K562 (cell line): ENCODE data around the gene TMBIM4. TPM values are rescaled to one million over a fixed set of nuclear protein-coding genes. Genes with fewer than 3 reads are reported as not detected.

Experiments used
- CHD4 ChIP-seq: fragments of 200-600 bp; sonication (generic); IDR thresholded peaks from 3 replicates; pipeline ENCODE4 v1.6.1; 2012; ENCODE audit warnings: low read depth, mild to moderate bottlenecking, mixed read lengths, low read length, inconsistent platforms; ENCODE audit not compliant: insufficient read depth, insufficient replicate concordance, poor library complexity, severe bottlenecking
- CHD7 ChIP-seq: fragments of 200-600 bp; sonication (generic); IDR thresholded peaks from one replicate; pipeline ENCODE4 v1.6.1; 2012; ENCODE audit warnings: mild to moderate bottlenecking, low read depth, low read length, inconsistent platforms
- CREBBP ChIP-seq: IDR thresholded peaks from one replicate; pipeline ENCODE4 v1.6.1; 2012; ENCODE audit warnings: low read depth, mild to moderate bottlenecking, control low read depth, inconsistent platforms, low read length
- ETV1 ChIP-seq: fragments of 450-650 bp; conservative IDR thresholded peaks from 2 replicates; pipeline ENCODE4 v1.6.1; 2016; ENCODE audit warnings: missing genetic modification characterization, control low read depth, low read depth, missing compliant biosample characterization
- IRF1 ChIP-seq: sonication (generic); formaldehyde crosslinking; IDR thresholded peaks from 2 replicates; pipeline ENCODE4 v1.8.0; 2022; ENCODE audit warnings: missing genetic modification reagents, mild to moderate bottlenecking, borderline replicate concordance
- MEF2D ChIP-seq: conservative IDR thresholded peaks from 2 replicates; pipeline ENCODE4 v1.6.1; 2016; ENCODE audit warnings: low read depth, missing genetic modification characterization, missing compliant biosample characterization
- PHF21A ChIP-seq: fragments of 450-650 bp; IDR thresholded peaks from 2 replicates; pipeline ENCODE4 v1.6.1; 2017; ENCODE audit warnings: low read depth, borderline replicate concordance
- SIN3B ChIP-seq: fragments of 450-650 bp; IDR thresholded peaks from 2 replicates; pipeline ENCODE4 v1.6.1; 2017; ENCODE audit warnings: low read depth, mild to moderate bottlenecking, moderate library complexity
- ZBTB34 ChIP-seq: fragments of 250-450 bp; sonication (Bioruptor Pico); IDR thresholded peaks from 2 replicates; pipeline ENCODE4 v1.8.0; 2021; ENCODE audit warnings: mild to moderate bottlenecking, moderate library complexity
- ZNF124 ChIP-seq: sonication (generic); formaldehyde crosslinking; IDR thresholded peaks from 2 replicates; pipeline ENCODE4 v1.8.1; 2022; ENCODE audit warnings: missing genetic modification reagents
- ZNF3 ChIP-seq: fragments of 250-450 bp; sonication (Bioruptor Pico); IDR thresholded peaks from 2 replicates; pipeline ENCODE4 v1.5.0; 2021; ENCODE audit warnings: mild to moderate bottlenecking, moderate library complexity
- ZNF561 ChIP-seq: fragments of 450-650 bp; formaldehyde crosslinking; conservative IDR thresholded peaks from 2 replicates; pipeline ENCODE4 v1.4.0; 2020; ENCODE audit warnings: mild to moderate bottlenecking, moderate library complexity
- polyA plus RNA-seq, 8 experiments: library from polyadenylated mRNA; depleted of rRNA in 4 of 8; stranded (reverse) in 5 of 8; unstranded in 3 of 8; fragments of >200 nt; fragmentation: Nextera tagmentation in 2 of 8; fragmentation: Illumina TruSeq in 1 of 8; extraction: Ambion mirVana in 2 of 8; extraction: Trizol in 1 of 8; gene quantifications; 2 replicates each; pipeline versions ENCODE4 v1.2.1 to v1.2.3, GENCODE V29; 2011 to 2014; ENCODE audit warnings: inconsistent platforms in 1 of 8, missing spikeins in 1 of 8
- total RNA-seq, 7 experiments: library from RNA; depleted of rRNA in 6 of 7; stranded (reverse); fragments of >200 nt in 6 of 7; fragmentation: Illumina TruSeq in 2 of 7; extraction: Trizol in 2 of 7; gene quantifications; 2 replicates each; pipeline versions ENCODE4 v1.2.1 to v1.2.3, GENCODE V29; 2011 to 2021; ENCODE audit warnings: low replicate concordance in 1 of 7

TMBIM4 gene
- total and polyA plus RNA-seq, 9 of the 15 experiments (the other 6 are each of a cell fraction or from before 2014, with no cell fraction given), result 18.6 to 272 (median 50.0) TPM

GRCh38 chr12:66169221-66170170 is at the start of gene TMBIM4 (continued):
- no peak for TF ChIP-seq CHD7
- TF ChIP-seq ZNF3 (CRISPR knock-in tag), result no peak
- no peak for TF ChIP-seq CHD4
- TF ChIP-seq SIN3B, result peak; percentile 76
- TF ChIP-seq ZBTB34 (CRISPR knock-in tag), result no peak
- TF ChIP-seq ETV1 (tag), result peak; percentile 97
- TF ChIP-seq MEF2D (tag), result peak; percentile 46; the same call in 1 of the 2 replicates
- no peak for TF ChIP-seq ZNF561
- no peak for TF ChIP-seq CREBBP
- TF ChIP-seq ZNF124 (CRISPR knock-in tag), result no peak
- no peak for TF ChIP-seq IRF1 (CRISPR knock-in tag)
- TF ChIP-seq PHF21A, result 0 out of 2 replicates have a peak, but pooled peaks have one; percentile 50
